ENCODE measurements around the gene NR2C2AP.
A peak's percentile ranks its signal among the peaks of the same experiment; 100 is the strongest.

Gene NR2C2AP

GRCh38 chr19:19203012-19203856 lies at the start of gene NR2C2AP:
Gene NR2C2AP (minus strand): TSS chr19:19203414. CDS start chr19:19203060, 354 bp downstream.
- H3K9me3 ChIP-seq (ENCODE audit: severe bottlenecking), result no peaks in the 10 kb centered on the region
- no peaks in the 10 kb centered on the region for H3K4me1 ChIP-seq (ENCODE audit: insufficient read depth, poor library complexity, severe bottlenecking)
- H3K4me3 ChIP-seq (ENCODE audit: severe bottlenecking), result peak within 1 kb of the TSS; percentile 41
- no peak for TF ChIP-seq CTCF (IDR thresholded peaks at IDR 0.05; ENCODE audit: poor library complexity, severe bottlenecking)
- H3K27me3 ChIP-seq (ENCODE audit: insufficient read depth, poor library complexity, severe bottlenecking), result no peaks in the 10 kb centered on the region
- ATAC-seq (ENCODE audit: low read depth), result peak; percentile 86
- peak; percentile 86 for DNase-seq (ENCODE audit: low spot score)
- H3K27ac ChIP-seq (ENCODE audit: poor library complexity, severe bottlenecking), result peak within 1 kb of the TSS; percentile 49
- H3K36me3 ChIP-seq (ENCODE audit: low read depth), result peaks cover 23% of the 10 kb centered on the region

- H3K27me3 ChIP-seq (ENCODE audit: insufficient read depth, poor library complexity, severe bottlenecking), result no peaks in the 10 kb centered on the region
- no peak for ATAC-seq (ENCODE audit: low read depth)
- no peak for TF ChIP-seq CTCF (IDR thresholded peaks at IDR 0.05; ENCODE audit: poor library complexity, severe bottlenecking)
Measured at GRCh38 chr19:19250196-19250801, 47.1 kb upstream of the NR2C2AP start.

GRCh38 chr19:19240476-19240875 lies 37.3 kb upstream of the NR2C2AP start:
- no peak overlapping the region for H3K27ac ChIP-seq (ENCODE audit: poor library complexity, severe bottlenecking)
- H3K27me3 ChIP-seq (ENCODE audit: insufficient read depth, poor library complexity, severe bottlenecking), result no peaks in the 10 kb centered on the region
- H3K4me3 ChIP-seq (ENCODE audit: severe bottlenecking), result no peak overlapping the region
- no peak for DNase-seq (ENCODE audit: low spot score)
- H3K4me1 ChIP-seq (ENCODE audit: insufficient read depth, poor library complexity, severe bottlenecking), result no peaks in the 10 kb centered on the region
- no peaks in the 10 kb centered on the region for H3K9me3 ChIP-seq (ENCODE audit: severe bottlenecking)
- no peak for ATAC-seq (ENCODE audit: low read depth)
- no peak for TF ChIP-seq CTCF (IDR thresholded peaks at IDR 0.05; ENCODE audit: poor library complexity, severe bottlenecking)
- no peaks in the 10 kb centered on the region for H3K36me3 ChIP-seq (ENCODE audit: low read depth)

More at GRCh38 chr19:19250196-19250801, 47.1 kb upstream of the NR2C2AP start:
- H3K4me3 ChIP-seq (ENCODE audit: severe bottlenecking), result no peak overlapping the region
- no peak overlapping the region for H3K27ac ChIP-seq (ENCODE audit: poor library complexity, severe bottlenecking)
- no peaks in the 10 kb centered on the region for H3K4me1 ChIP-seq (ENCODE audit: insufficient read depth, poor library complexity, severe bottlenecking)
- no peak for DNase-seq (ENCODE audit: low spot score)
- H3K9me3 ChIP-seq (ENCODE audit: severe bottlenecking), result no peaks in the 10 kb centered on the region
- no peaks in the 10 kb centered on the region for H3K36me3 ChIP-seq (ENCODE audit: low read depth)

- TF ChIP-seq CTCF (IDR thresholded peaks at IDR 0.05; ENCODE audit: poor library complexity, severe bottlenecking), result no peak
- Histone ChIP-seq H3K27ac (ENCODE audit: poor library complexity, severe bottlenecking) (no peak overlapping the region), H3K4me3 (ENCODE audit: severe bottlenecking) (no peak overlapping the region), H3K36me3 (ENCODE audit: low read depth) (no peaks in the 10 kb centered on the region), H3K4me1 (ENCODE audit: insufficient read depth, poor library complexity, severe bottlenecking) (no peaks in the 10 kb centered on the region), H3K27me3 (ENCODE audit: insufficient read depth, poor library complexity, severe bottlenecking) (no peaks in the 10 kb centered on the region), H3K9me3 (ENCODE audit: severe bottlenecking) (peaks cover 5% of the 10 kb centered on the region)
- DNase-seq (ENCODE audit: low spot score) (no peak), ATAC-seq (ENCODE audit: low read depth) (no peak)
Measured at GRCh38 chr19:19239675-19240074, 36.5 kb upstream of the NR2C2AP start.

Measured in RWPE2 (cell line).